HG03196 (cell line): ENCODE data around the gene ATOSA.
A peak's percentile ranks its signal among the peaks of the same experiment; 100 is the strongest.

Source experiments
- ATAC-seq: cut with Tn5 transposase; IDR thresholded peaks from one replicate; pipeline ENCODE4 v1.9.1; 2021; ENCODE audit not compliant: unreplicated experiment

The ATOSA gene

GRCh38 chr15:52652286-52652685, 26.9 kb downstream of the ATOSA start:
- no peak for ATAC-seq

GRCh38 chr15:52651868-52652267, 27.3 kb downstream of the ATOSA start:
- ATAC-seq, result peak; percentile 88

- ATAC-seq, result no peak
These were observed 28.1 kb downstream of the ATOSA start for GRCh38 chr15:52651114-52651513.

GRCh38 chr15:52649686-52650085, 29.5 kb downstream of the ATOSA start:
- ATAC-seq, result no peak

GRCh38 chr15:52645916-52646315, 33.3 kb downstream of the ATOSA start:
- ATAC-seq, result no peak

GRCh38 chr15:52642386-52643361, 36.5 kb downstream of the ATOSA start:
- no peak for ATAC-seq

- ATAC-seq, result no peak
These were observed 42.7 kb downstream of the ATOSA start for GRCh38 chr15:52636459-52636858.

GRCh38 chr15:52635908-52636307, 43.3 kb downstream of the ATOSA start:
- ATAC-seq, result no peak
